Neural cell (in vitro differentiated cells): ENCODE results near the gene PRDX5. TPM values are rescaled to one million over a fixed set of nuclear protein-coding genes. Genes with fewer than 3 reads are reported as not detected.

Experiments used
- H2AFZ ChIP-seq: fragments of 200-600, 300-800 bp; sonication (generic), shearing (Covaris generic); 2 replicates; pipeline ENCODE4 v1.6.0; 2014; ENCODE audit warnings: low read depth, mild to moderate bottlenecking, antibody characterized with exemption, low read length, moderate library complexity
- H3F3A ChIP-seq: fragments of 200-600 bp; shearing (Covaris generic); 2 replicates; pipeline ENCODE4 v1.6.1; 2016; ENCODE audit warnings: mild to moderate bottlenecking, moderate library complexity, mixed read lengths, antibody characterized with exemption, low read length; ENCODE audit not compliant: insufficient read depth, poor library complexity, severe bottlenecking
- H3K27ac ChIP-seq: fragments of 200-600, 300-800 bp; sonication (generic), shearing (Covaris generic); 2 replicates; pipeline ENCODE4 v1.5.1; 2014; ENCODE audit warnings: mild to moderate bottlenecking, low read length, moderate library complexity
- H3K27me3 ChIP-seq: fragments of 300-800, 200-600 bp; sonication (generic), shearing (Covaris generic); 2 replicates; pipeline ENCODE4 v1.6.0; 2014; ENCODE audit warnings: mild to moderate bottlenecking, low read depth, low read length, moderate library complexity; ENCODE audit not compliant: insufficient read depth
- H3K36me3 ChIP-seq: fragments of 300-800, 200-600 bp; sonication (generic), shearing (Covaris generic); 2 replicates; pipeline ENCODE4 v1.5.1; 2014; ENCODE audit warnings: mild to moderate bottlenecking, antibody characterized with exemption, low read length, moderate library complexity; ENCODE audit not compliant: insufficient read depth
- H3K4me2 ChIP-seq: fragments of 300-800, 200-600 bp; sonication (generic), shearing (Covaris generic); 2 replicates; pipeline ENCODE4 v1.6.0; 2014; ENCODE audit warnings: mild to moderate bottlenecking, low read length
- H3K4me3 ChIP-seq: fragments of 300-800, 200-600 bp; sonication (generic), shearing (Covaris generic); 2 replicates; pipeline ENCODE4 v1.5.1; 2014; ENCODE audit warnings: mild to moderate bottlenecking, low read length, moderate library complexity
- H3K79me2 ChIP-seq: fragments of 200-600 bp; shearing (Covaris generic); replicated peaks from 2 replicates; pipeline ENCODE4 v1.6.0; 2014; ENCODE audit warnings: mild to moderate bottlenecking, low read length, moderate library complexity; ENCODE audit not compliant: insufficient read depth
- H3K9ac ChIP-seq: fragments of 300-800, 200-600 bp; sonication (generic), shearing (Covaris generic); 2 replicates; pipeline ENCODE4 v1.6.1; 2016; ENCODE audit warnings: mild to moderate bottlenecking, low read length, mixed read lengths
- H3K9me2 ChIP-seq: fragments of 200-600 bp; shearing (Covaris generic); 2 replicates; pipeline ENCODE4 v1.6.1; 2016; ENCODE audit warnings: mild to moderate bottlenecking, low read length, mixed read lengths; ENCODE audit not compliant: insufficient read depth
- H3K9me3 ChIP-seq: fragments of 200-600, 300-800 bp; sonication (generic), shearing (Covaris generic); 2 replicates; pipeline ENCODE4 v1.6.1; 2016; ENCODE audit warnings: mild to moderate bottlenecking, mixed run types, low read length, moderate library complexity, mixed read lengths
- H4K20me1 ChIP-seq: fragments of 200-600 bp; shearing (Covaris generic); 2 replicates; pipeline ENCODE4 v1.6.1; 2016; ENCODE audit warnings: mild to moderate bottlenecking, mixed run types; ENCODE audit not compliant: insufficient read depth
- CTCF ChIP-seq: fragments of 450-650 bp; IDR thresholded peaks from 2 replicates; pipeline ENCODE4 v1.5.1; 2014; ENCODE audit warnings: antibody characterized with exemption, mild to moderate bottlenecking, moderate library complexity; ENCODE audit not compliant: poor library complexity, severe bottlenecking
- EP300 ChIP-seq: fragments of 450-650 bp; conservative IDR thresholded peaks from 2 replicates; pipeline ENCODE4 v1.6.1; 2014; ENCODE audit warnings: antibody characterized with exemption, mild to moderate bottlenecking, moderate library complexity; ENCODE audit not compliant: poor library complexity, severe bottlenecking
- EZH2 ChIP-seq: fragments of 200-600, 300-800 bp; shearing (Covaris generic), sonication (generic); IDR thresholded peaks from 2 replicates; pipeline ENCODE4 v1.6.1; 2014; ENCODE audit warnings: antibody characterized with exemption, low read length, borderline replicate concordance, mild to moderate bottlenecking; ENCODE audit not compliant: insufficient read depth, poor library complexity, severe bottlenecking
- MXI1 ChIP-seq: fragments of 450-650 bp; conservative IDR thresholded peaks from 2 replicates; pipeline ENCODE4 v1.6.1; 2014; ENCODE audit warnings: antibody characterized with exemption, mild to moderate bottlenecking; ENCODE audit not compliant: poor library complexity, severe bottlenecking
- POLR2AphosphoS5 ChIP-seq: IDR thresholded peaks from 2 replicates; pipeline ENCODE4 v1.6.1; 2012
- RAD21 ChIP-seq: fragments of 450-650 bp; conservative IDR thresholded peaks from 2 replicates; pipeline ENCODE4 v1.6.1; 2014; ENCODE audit warnings: antibody characterized with exemption, mild to moderate bottlenecking, moderate library complexity
- SMC3 ChIP-seq: fragments of 450-650 bp; conservative IDR thresholded peaks from 2 replicates; pipeline ENCODE4 v1.6.1; 2014; ENCODE audit warnings: antibody characterized with exemption, mild to moderate bottlenecking, moderate library complexity; ENCODE audit not compliant: poor library complexity
- TAF1 ChIP-seq: IDR thresholded peaks from 2 replicates; pipeline ENCODE4 v1.6.1; 2012; ENCODE audit warnings: low read depth
- polyA plus RNA-seq: library from polyadenylated mRNA; depleted of rRNA; stranded (reverse); fragments of >200 nt; gene quantifications from 2 replicates; pipeline ENCODE4 v1.2.3, GENCODE V29; 2014
- TF ChIP-seq, protein P1 (sequence below): IDR thresholded peaks from 2 replicates; pipeline ENCODE4 v1.6.1; 2012; ENCODE audit warnings: borderline replicate concordance

The PRDX5 gene
- polyA plus RNA-seq, 1 donor from 2014 or later = 452 TPM

DNA sequence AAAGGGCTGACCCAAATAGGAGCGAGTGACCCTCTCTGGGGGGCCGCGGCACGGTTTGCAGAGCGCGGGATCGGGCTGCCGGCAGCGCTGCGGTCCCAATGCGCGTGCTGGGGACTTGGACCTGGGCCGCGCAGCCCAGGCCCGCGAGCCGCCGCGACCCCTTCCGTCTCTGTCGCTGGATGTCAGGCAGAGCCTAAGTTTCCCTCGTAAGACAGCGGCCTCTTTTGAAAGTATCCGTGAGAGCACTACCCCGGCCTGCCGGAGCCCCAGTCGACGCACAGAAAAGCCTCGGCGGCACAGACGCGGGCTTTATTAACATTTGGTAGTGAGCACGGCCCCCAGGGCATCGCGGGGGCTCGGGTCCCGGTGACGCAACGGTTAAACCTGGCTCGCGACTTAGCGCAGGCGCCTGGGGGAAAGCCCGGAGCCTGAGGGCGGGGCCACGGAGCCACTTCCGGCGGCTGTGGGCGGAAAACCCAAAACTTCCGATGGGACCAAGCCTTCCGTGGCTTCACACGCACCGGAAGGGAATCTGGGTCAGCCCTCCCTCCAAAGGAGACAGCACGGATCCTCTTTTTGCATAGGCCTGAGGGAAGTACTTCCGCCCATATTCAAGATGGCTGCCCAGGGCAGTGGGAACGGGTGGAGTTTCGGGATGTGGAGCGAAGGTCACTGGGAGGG lies 48.2 kb upstream of the PRDX5 start:
- peak overlapping the region; percentile 45 for H2AFZ ChIP-seq
- H3K4me2 ChIP-seq = peak overlapping the region; percentile 97
- peak overlapping the region; percentile 87 for H3K27ac ChIP-seq
- H4K20me1 ChIP-seq = no peaks in the 10 kb centered on the region
- no peaks in the 10 kb centered on the region for H3K9me2 ChIP-seq
- no peaks in the 10 kb centered on the region for H3K36me3 ChIP-seq
- H3F3A ChIP-seq = peaks cover 6% of the 10 kb centered on the region
- H3K79me2 ChIP-seq = no peaks in the 10 kb centered on the region
- TF ChIP-seq, protein P1, sequence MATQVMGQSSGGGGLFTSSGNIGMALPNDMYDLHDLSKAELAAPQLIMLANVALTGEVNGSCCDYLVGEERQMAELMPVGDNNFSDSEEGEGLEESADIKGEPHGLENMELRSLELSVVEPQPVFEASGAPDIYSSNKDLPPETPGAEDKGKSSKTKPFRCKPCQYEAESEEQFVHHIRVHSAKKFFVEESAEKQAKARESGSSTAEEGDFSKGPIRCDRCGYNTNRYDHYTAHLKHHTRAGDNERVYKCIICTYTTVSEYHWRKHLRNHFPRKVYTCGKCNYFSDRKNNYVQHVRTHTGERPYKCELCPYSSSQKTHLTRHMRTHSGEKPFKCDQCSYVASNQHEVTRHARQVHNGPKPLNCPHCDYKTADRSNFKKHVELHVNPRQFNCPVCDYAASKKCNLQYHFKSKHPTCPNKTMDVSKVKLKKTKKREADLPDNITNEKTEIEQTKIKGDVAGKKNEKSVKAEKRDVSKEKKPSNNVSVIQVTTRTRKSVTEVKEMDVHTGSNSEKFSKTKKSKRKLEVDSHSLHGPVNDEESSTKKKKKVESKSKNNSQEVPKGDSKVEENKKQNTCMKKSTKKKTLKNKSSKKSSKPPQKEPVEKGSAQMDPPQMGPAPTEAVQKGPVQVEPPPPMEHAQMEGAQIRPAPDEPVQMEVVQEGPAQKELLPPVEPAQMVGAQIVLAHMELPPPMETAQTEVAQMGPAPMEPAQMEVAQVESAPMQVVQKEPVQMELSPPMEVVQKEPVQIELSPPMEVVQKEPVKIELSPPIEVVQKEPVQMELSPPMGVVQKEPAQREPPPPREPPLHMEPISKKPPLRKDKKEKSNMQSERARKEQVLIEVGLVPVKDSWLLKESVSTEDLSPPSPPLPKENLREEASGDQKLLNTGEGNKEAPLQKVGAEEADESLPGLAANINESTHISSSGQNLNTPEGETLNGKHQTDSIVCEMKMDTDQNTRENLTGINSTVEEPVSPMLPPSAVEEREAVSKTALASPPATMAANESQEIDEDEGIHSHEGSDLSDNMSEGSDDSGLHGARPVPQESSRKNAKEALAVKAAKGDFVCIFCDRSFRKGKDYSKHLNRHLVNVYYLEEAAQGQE = no peak
- TF ChIP-seq TAF1 = peak; percentile 49
- TF ChIP-seq EP300 = peak; percentile 39
- TF ChIP-seq POLR2AphosphoS5 = peak; percentile 76
- no peak for TF ChIP-seq EZH2
- TF ChIP-seq CTCF = peak; percentile 62
- TF ChIP-seq SMC3 = peak; percentile 70
- peak; percentile 70 for TF ChIP-seq RAD21
- TF ChIP-seq MXI1 = peak; percentile 71
- H3K9me3 ChIP-seq = no peaks in the 10 kb centered on the region
- no peaks in the 10 kb centered on the region for H3K27me3 ChIP-seq
- peak overlapping the region; percentile 96 for H3K4me3 ChIP-seq
- H3K9ac ChIP-seq = peak overlapping the region; percentile 87

GRCh38 chr11:64275031-64275800 lies 42.7 kb upstream of the PRDX5 start:
- no peaks in the 10 kb centered on the region for H3K9me3 ChIP-seq
- H3K27ac ChIP-seq = no peak overlapping the region
- H3K9me2 ChIP-seq = no peaks in the 10 kb centered on the region
- no peak overlapping the region for H3K4me2 ChIP-seq
- TF ChIP-seq EZH2 (no peak), EP300 (no peak), CTCF (no peak), TAF1 (no peak), MXI1 (no peak), POLR2AphosphoS5 (no peak), RAD21 (no peak), SMC3 (no peak)
- TF ChIP-seq, protein P1 = no peak
- H4K20me1 ChIP-seq = no peaks in the 10 kb centered on the region
- no peak overlapping the region for H3K4me3 ChIP-seq
- H2AFZ ChIP-seq = no peak overlapping the region
- no peak overlapping the region for H3K9ac ChIP-seq
- H3K79me2 ChIP-seq = no peaks in the 10 kb centered on the region
- H3K36me3 ChIP-seq = no peaks in the 10 kb centered on the region
- H3F3A ChIP-seq = peaks cover 4% of the 10 kb centered on the region
- no peaks in the 10 kb centered on the region for H3K27me3 ChIP-seq
